Dermis microvascular lymphatic vessel endothelial cell (primary cell): ENCODE results near the gene HLA-DMA. TPM values are rescaled to one million over a fixed set of nuclear protein-coding genes. Genes with fewer than 3 reads are reported as not detected.

Experiments
- DNase-seq, 2 donors: peaks; one replicate each; pipeline versions ENCODE4 v3.0.0 to v3.0.0-alpha.2; 2010; ENCODE audit warnings: low read depth in 2 of 2
- total RNA-seq: library from RNA; depleted of rRNA; stranded (reverse); fragments of >200 nt; gene quantifications from 2 replicates; pipeline ENCODE4 v1.2.1, GENCODE V29; 2014

Gene HLA-DMA
- total RNA-seq, 1 donor from 2014 or later: 1.2 TPM

- DNase-seq: peak; percentile 41 to 73
These were observed 19.2 kb downstream of the HLA-DMA start for GRCh38 chr6:32933661-32934085.

GRCh38 chr6:32932132-32932868 lies 20.6 kb downstream of the HLA-DMA start:
- no peak for DNase-seq

GRCh38 chr6:32931211-32931610 lies 21.7 kb downstream of the HLA-DMA start:
- no peak for DNase-seq

- DNase-seq: no peak
These were observed 30.8 kb downstream of the HLA-DMA start for GRCh38 chr6:32922083-32922482.

- DNase-seq: no peak
These were observed 32.2 kb downstream of the HLA-DMA start for GRCh38 chr6:32920715-32921114.

GRCh38 chr6:32912951-32913350 lies 39.9 kb downstream of the HLA-DMA start:
- DNase-seq: no peak

GRCh38 chr6:32908897-32909296 lies 44.0 kb downstream of the HLA-DMA start:
- no peak for DNase-seq

- DNase-seq: no peak
These were observed 46.4 kb downstream of the HLA-DMA start for GRCh38 chr6:32906539-32906938.

- no peak for DNase-seq
These were observed 47.8 kb downstream of the HLA-DMA start for GRCh38 chr6:32905078-32905477.

- no peak for DNase-seq
These were observed 48.9 kb downstream of the HLA-DMA start for GRCh38 chr6:32903952-32904351.

Other genes starting within 250 kb of the HLA-DMA start
- not detected in 2 replicates for gene HLA-DQA2, start 211.7 kb downstream of the HLA-DMA start, total RNA-seq
- gene HLA-DQB2, start 189.6 kb downstream of the HLA-DMA start, total RNA-seq: not detected in 2 replicates
- under 0.01 and 0.13 TPM in 2 replicates for gene HLA-DOB, start 136.1 kb downstream of the HLA-DMA start, total RNA-seq
- 26.7 and 27.5 TPM in 2 replicates for gene TAP2, start 114.4 kb downstream of the HLA-DMA start, total RNA-seq
- 57.3 and 64.9 TPM in 2 replicates for gene PSMB8, start 109.0 kb downstream of the HLA-DMA start, total RNA-seq
- gene TAP1, start 99.4 kb downstream of the HLA-DMA start, total RNA-seq: 30.7 and 40.7 TPM in 2 replicates
- 23.6 and 27.3 TPM in 2 replicates for gene PSMB9, start 98.9 kb downstream of the HLA-DMA start, total RNA-seq
- gene HLA-DMB, start 12.1 kb downstream of the HLA-DMA start, total RNA-seq: 0.25 and 0.51 TPM in 2 replicates
- 39.4 and 51.0 TPM in 2 replicates for gene BRD2, start 15.5 kb upstream of the HLA-DMA start, total RNA-seq
- not detected in 2 replicates for gene HLA-DOA, start 56.5 kb upstream of the HLA-DMA start, total RNA-seq
- gene HLA-DPA1, start 120.6 kb upstream of the HLA-DMA start, total RNA-seq: 3.2 and 6.3 TPM in 2 replicates
- 10.9 and 13.4 TPM in 2 replicates for gene HLA-DPB1, start 122.9 kb upstream of the HLA-DMA start, total RNA-seq
- under 0.01 and 0.38 TPM in 2 replicates for gene COL11A2, start 239.4 kb upstream of the HLA-DMA start, total RNA-seq
- gene RXRB, start 247.6 kb upstream of the HLA-DMA start, total RNA-seq: 18.7 and 26.0 TPM in 2 replicates
- gene SLC39A7, start 247.8 kb upstream of the HLA-DMA start, total RNA-seq: 83.1 and 112 TPM in 2 replicates